HEK293 (cell line): ENCODE measurements around the gene UNC5B.

Experiments used
- AEBP2 ChIP-seq: fragments of 450-650 bp; formaldehyde crosslinking; IDR thresholded peaks from 2 replicates; pipeline ENCODE4 v1.5.1; 2016; ENCODE audit warnings: missing biosample characterization, missing genetic modification characterization, borderline replicate concordance
- HIC1 ChIP-seq: fragments of 450-650 bp; formaldehyde crosslinking; IDR thresholded peaks from 2 replicates; pipeline ENCODE4 v1.5.1; 2016; ENCODE audit warnings: missing biosample characterization, missing genetic modification characterization
- HOXA7 ChIP-seq: sonication (generic); formaldehyde crosslinking; IDR thresholded peaks from 2 replicates; pipeline ENCODE4 v1.8.1; 2022; ENCODE audit warnings: missing genetic modification reagents, borderline replicate concordance
- KLF9 ChIP-seq: fragments of 450-650 bp; formaldehyde crosslinking; IDR thresholded peaks from 2 replicates; pipeline ENCODE4 v1.5.1; 2016; ENCODE audit warnings: missing biosample characterization, missing genetic modification characterization, low read depth
- PATZ1 ChIP-seq: fragments of 450-650 bp; formaldehyde crosslinking; IDR thresholded peaks from 2 replicates; pipeline ENCODE4 v1.5.1; 2016; ENCODE audit warnings: missing biosample characterization, missing genetic modification characterization
- REPIN1 ChIP-seq: fragments of 450-650 bp; formaldehyde crosslinking; IDR thresholded peaks from 2 replicates; pipeline ENCODE4 v1.5.1; 2017; ENCODE audit warnings: missing biosample characterization, missing genetic modification characterization, low read depth
- TCF7L2 ChIP-seq: IDR thresholded peaks from 2 replicates; pipeline ENCODE4 v1.6.1; 2011; ENCODE audit warnings: low read depth, mild to moderate bottlenecking, inconsistent platforms, low read length, moderate library complexity, borderline replicate concordance
- ZBTB21 ChIP-seq: fragments of 450-650 bp; formaldehyde crosslinking; IDR thresholded peaks from 2 replicates; pipeline ENCODE4 v1.5.1; 2017; ENCODE audit warnings: missing biosample characterization, missing genetic modification characterization
- ZNF121 ChIP-seq: fragments of 450-650 bp; formaldehyde crosslinking; IDR thresholded peaks from 2 replicates; pipeline ENCODE4 v1.5.1; 2016; ENCODE audit warnings: missing biosample characterization, missing genetic modification characterization
- ZNF133 ChIP-seq: fragments of 450-650 bp; formaldehyde crosslinking; IDR thresholded peaks from 2 replicates; pipeline ENCODE4 v1.5.1; 2016; ENCODE audit warnings: missing biosample characterization, missing genetic modification characterization
- ZNF146 ChIP-seq: fragments of 450-650 bp; formaldehyde crosslinking; IDR thresholded peaks from 2 replicates; pipeline ENCODE4 v1.5.1; 2016; ENCODE audit warnings: missing biosample characterization, missing genetic modification characterization
- ZNF416 ChIP-seq: fragments of 450-650 bp; formaldehyde crosslinking; IDR thresholded peaks from 2 replicates; pipeline ENCODE4 v1.5.1; 2016; ENCODE audit warnings: missing biosample characterization, missing genetic modification characterization
- ZNF501 ChIP-seq: fragments of 450-650 bp; formaldehyde crosslinking; IDR thresholded peaks from 2 replicates; pipeline ENCODE4 v1.5.1; 2016; ENCODE audit warnings: missing biosample characterization, missing genetic modification characterization
- ZNF514 ChIP-seq: fragments of 450-650 bp; formaldehyde crosslinking; IDR thresholded peaks from 2 replicates; pipeline ENCODE4 v1.5.1; 2016; ENCODE audit warnings: missing biosample characterization, missing genetic modification characterization
- ZNF548 ChIP-seq: fragments of 450-650 bp; formaldehyde crosslinking; IDR thresholded peaks from 2 replicates; pipeline ENCODE4 v1.5.1; 2016; ENCODE audit warnings: missing biosample characterization, missing genetic modification characterization
- ZNF600 ChIP-seq: fragments of 450-650 bp; formaldehyde crosslinking; IDR thresholded peaks from 2 replicates; pipeline ENCODE4 v1.5.1; 2016; ENCODE audit warnings: missing biosample characterization, missing genetic modification characterization
- ZNF626 ChIP-seq: fragments of 450-650 bp; sonication (Bioruptor Pico); formaldehyde crosslinking; IDR thresholded peaks from 2 replicates; pipeline ENCODE4 v1.5.1; 2018; ENCODE audit warnings: missing biosample characterization, missing genetic modification characterization, inconsistent platforms
- ZNF658 ChIP-seq: fragments of 450-650 bp; formaldehyde crosslinking; IDR thresholded peaks from 2 replicates; pipeline ENCODE4; 2016; ENCODE audit warnings: missing biosample characterization, missing genetic modification characterization
- ZNF704 ChIP-seq: fragments of 450-650 bp; formaldehyde crosslinking; IDR thresholded peaks from 2 replicates; pipeline ENCODE4 v1.5.1; 2016; ENCODE audit warnings: missing biosample characterization, missing genetic modification characterization
- TF ChIP-seq, protein P1 (sequence below): fragments of 450-650 bp; formaldehyde crosslinking; IDR thresholded peaks from 2 replicates; pipeline ENCODE4 v1.5.1; 2016; ENCODE audit warnings: missing biosample characterization, missing genetic modification characterization
- TF ChIP-seq, protein P2 (sequence below): sonication (generic); formaldehyde crosslinking; IDR thresholded peaks from 2 replicates; pipeline ENCODE4 v1.8.1; 2022; ENCODE audit warnings: mild to moderate bottlenecking, moderate library complexity, missing genetic modification reagents
- TF ChIP-seq, protein P3 (sequence below): fragments of 450-650 bp; formaldehyde crosslinking; conservative IDR thresholded peaks from 2 replicates; pipeline ENCODE4 v1.5.1; 2016; ENCODE audit warnings: low read depth, missing biosample characterization, missing genetic modification characterization
- TF ChIP-seq, protein P4 (sequence below): fragments of 450-650 bp; formaldehyde crosslinking; IDR thresholded peaks from 2 replicates; pipeline ENCODE4 v1.5.1; 2016; ENCODE audit warnings: missing biosample characterization, missing genetic modification characterization, low read depth

Gene UNC5B

DNA sequence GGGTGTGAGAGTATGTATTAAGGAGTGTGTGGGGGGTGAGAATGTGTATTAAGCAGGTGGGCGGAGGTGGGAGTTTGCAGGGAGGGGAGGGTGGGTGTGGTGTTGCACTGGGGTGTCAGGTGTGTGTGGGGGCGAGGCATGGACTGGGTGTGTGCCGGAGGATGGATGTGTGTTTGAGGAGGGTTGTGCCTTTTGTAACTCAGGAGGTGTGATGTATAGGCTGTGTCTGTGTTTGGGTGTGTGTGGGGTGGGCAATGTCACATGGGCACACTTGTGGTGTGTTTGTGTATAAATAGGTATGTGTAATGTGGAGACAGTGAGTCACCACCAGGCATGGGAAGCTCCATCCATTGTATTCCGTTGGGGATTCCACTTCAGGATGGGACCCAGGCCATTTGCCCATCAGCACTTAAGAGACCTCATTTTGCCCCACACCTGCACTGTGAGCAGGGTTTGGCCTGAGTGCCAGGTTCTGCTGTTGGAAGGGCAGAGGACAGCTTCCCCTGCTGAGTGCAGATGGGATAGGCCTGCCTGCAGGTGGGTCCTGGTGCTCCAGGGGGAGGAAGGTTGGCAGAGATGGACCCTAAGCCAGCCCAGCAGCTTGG is 5.8 kb downstream of the UNC5B start (continued):
- TF ChIP-seq HIC1 (tag by site-specific recombination): peak; percentile 85
- TF ChIP-seq, protein P1, sequence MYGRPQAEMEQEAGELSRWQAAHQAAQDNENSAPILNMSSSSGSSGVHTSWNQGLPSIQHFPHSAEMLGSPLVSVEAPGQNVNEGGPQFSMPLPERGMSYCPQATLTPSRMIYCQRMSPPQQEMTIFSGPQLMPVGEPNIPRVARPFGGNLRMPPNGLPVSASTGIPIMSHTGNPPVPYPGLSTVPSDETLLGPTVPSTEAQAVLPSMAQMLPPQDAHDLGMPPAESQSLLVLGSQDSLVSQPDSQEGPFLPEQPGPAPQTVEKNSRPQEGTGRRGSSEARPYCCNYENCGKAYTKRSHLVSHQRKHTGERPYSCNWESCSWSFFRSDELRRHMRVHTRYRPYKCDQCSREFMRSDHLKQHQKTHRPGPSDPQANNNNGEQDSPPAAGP (tag by site-specific recombination): peak; percentile 100
- TF ChIP-seq ZNF658 (tag by site-specific recombination): no peak
- no peak for TF ChIP-seq ZNF416 (tag by site-specific recombination)
- no peak for TF ChIP-seq ZNF121 (tag by site-specific recombination)
- TF ChIP-seq KLF9 (tag by site-specific recombination): peak; percentile 93
- no peak for TF ChIP-seq HOXA7 (CRISPR knock-in tag)
- TF ChIP-seq ZNF548 (tag by site-specific recombination): no peak
- no peak for TF ChIP-seq ZNF514 (tag by site-specific recombination)
- no peak for TF ChIP-seq ZNF133 (tag by site-specific recombination)
- peak; percentile 98 for TF ChIP-seq PATZ1 (tag by site-specific recombination)
- no peak for TF ChIP-seq TCF7L2
- TF ChIP-seq, protein P2, sequence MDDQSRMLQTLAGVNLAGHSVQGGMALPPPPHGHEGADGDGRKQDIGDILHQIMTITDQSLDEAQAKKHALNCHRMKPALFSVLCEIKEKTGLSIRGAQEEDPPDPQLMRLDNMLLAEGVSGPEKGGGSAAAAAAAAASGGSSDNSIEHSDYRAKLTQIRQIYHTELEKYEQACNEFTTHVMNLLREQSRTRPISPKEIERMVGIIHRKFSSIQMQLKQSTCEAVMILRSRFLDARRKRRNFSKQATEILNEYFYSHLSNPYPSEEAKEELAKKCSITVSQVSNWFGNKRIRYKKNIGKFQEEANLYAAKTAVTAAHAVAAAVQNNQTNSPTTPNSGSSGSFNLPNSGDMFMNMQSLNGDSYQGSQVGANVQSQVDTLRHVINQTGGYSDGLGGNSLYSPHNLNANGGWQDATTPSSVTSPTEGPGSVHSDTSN: no peak
- peak; percentile 93 for TF ChIP-seq ZNF600 (tag by site-specific recombination)
- no peak for TF ChIP-seq REPIN1 (tag by site-specific recombination)
- TF ChIP-seq ZNF626: no peak
- TF ChIP-seq ZNF501: no peak
- no peak for TF ChIP-seq ZNF146 (tag by site-specific recombination)
- TF ChIP-seq, protein P3, sequence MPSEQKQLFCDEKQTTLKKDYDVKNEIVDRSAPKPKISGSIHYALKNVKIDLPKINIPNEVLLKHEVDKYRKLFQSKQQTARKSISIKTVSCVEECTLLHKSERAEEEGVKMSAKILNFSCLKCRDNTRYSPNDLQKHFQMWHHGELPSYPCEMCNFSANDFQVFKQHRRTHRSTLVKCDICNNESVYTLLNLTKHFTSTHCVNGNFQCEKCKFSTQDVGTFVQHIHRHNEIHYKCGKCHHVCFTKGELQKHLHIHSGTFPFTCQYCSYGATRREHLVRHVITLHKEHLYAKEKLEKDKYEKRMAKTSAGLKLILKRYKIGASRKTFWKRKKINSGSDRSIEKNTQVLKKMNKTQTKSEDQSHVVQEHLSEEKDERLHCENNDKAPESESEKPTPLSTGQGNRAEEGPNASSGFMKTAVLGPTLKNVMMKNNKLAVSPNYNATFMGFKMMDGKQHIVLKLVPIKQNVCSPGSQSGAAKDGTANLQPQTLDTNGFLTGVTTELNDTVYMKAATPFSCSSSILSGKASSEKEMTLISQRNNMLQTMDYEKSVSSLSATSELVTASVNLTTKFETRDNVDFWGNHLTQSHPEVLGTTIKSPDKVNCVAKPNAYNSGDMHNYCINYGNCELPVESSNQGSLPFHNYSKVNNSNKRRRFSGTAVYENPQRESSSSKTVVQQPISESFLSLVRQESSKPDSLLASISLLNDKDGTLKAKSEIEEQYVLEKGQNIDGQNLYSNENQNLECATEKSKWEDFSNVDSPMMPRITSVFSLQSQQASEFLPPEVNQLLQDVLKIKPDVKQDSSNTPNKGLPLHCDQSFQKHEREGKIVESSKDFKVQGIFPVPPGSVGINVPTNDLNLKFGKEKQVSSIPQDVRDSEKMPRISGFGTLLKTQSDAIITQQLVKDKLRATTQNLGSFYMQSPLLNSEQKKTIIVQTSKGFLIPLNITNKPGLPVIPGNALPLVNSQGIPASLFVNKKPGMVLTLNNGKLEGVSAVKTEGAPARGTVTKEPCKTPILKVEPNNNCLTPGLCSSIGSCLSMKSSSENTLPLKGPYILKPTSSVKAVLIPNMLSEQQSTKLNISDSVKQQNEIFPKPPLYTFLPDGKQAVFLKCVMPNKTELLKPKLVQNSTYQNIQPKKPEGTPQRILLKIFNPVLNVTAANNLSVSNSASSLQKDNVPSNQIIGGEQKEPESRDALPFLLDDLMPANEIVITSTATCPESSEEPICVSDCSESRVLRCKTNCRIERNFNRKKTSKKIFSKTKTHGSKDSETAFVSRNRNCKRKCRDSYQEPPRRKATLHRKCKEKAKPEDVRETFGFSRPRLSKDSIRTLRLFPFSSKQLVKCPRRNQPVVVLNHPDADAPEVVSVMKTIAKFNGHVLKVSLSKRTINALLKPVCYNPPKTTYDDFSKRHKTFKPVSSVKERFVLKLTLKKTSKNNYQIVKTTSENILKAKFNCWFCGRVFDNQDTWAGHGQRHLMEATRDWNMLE (tag by site-specific recombination): no peak
- TF ChIP-seq, protein P4, sequence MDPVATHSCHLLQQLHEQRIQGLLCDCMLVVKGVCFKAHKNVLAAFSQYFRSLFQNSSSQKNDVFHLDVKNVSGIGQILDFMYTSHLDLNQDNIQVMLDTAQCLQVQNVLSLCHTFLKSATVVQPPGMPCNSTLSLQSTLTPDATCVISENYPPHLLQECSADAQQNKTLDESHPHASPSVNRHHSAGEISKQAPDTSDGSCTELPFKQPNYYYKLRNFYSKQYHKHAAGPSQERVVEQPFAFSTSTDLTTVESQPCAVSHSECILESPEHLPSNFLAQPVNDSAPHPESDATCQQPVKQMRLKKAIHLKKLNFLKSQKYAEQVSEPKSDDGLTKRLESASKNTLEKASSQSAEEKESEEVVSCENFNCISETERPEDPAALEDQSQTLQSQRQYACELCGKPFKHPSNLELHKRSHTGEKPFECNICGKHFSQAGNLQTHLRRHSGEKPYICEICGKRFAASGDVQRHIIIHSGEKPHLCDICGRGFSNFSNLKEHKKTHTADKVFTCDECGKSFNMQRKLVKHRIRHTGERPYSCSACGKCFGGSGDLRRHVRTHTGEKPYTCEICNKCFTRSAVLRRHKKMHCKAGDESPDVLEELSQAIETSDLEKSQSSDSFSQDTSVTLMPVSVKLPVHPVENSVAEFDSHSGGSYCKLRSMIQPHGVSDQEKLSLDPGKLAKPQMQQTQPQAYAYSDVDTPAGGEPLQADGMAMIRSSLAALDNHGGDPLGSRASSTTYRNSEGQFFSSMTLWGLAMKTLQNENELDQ (tag by site-specific recombination): no peak
- TF ChIP-seq AEBP2 (tag by site-specific recombination): no peak
- no peak for TF ChIP-seq ZNF704 (tag by site-specific recombination)
- TF ChIP-seq ZBTB21 (tag by site-specific recombination): peak; percentile 74
